ENCODE data around the gene UBE2E2. TPM values are rescaled to one million over a fixed set of nuclear protein-coding genes. Genes with fewer than 3 reads are reported as not detected.

The UBE2E2 gene
- total RNA-seq, 2 experiments from 2014 or later: 14.1 to 20.2 TPM

- DNase-seq: no peak
- ATAC-seq (ENCODE audit: poor library complexity): no peak
- Histone ChIP-seq H3K36me3 (ENCODE audit: insufficient read depth, low read length) (no peaks in the 10 kb centered on the region), H3K9me3 (ENCODE audit: control insufficient read depth in 1 of 2, insufficient read depth in 1 of 2, low read length in 2 of 2) (peaks cover 0 to 3% of the 10 kb centered on the region in 2 experiments), H3K27ac (ENCODE audit: low read depth in 1 of 2, low read length in 2 of 2) (no peak overlapping the region), H3K4me3 (ENCODE audit: low read length) (no peak overlapping the region), H3K4me1 (ENCODE audit: insufficient read depth, low read length) (peaks cover 5% of the 10 kb centered on the region), H3K27me3 (ENCODE audit: control insufficient read depth in 1 of 2, insufficient read depth in 2 of 2, low read length in 2 of 2) (no peaks in the 10 kb centered on the region)
- Mint-ChIP-seq H3K36me3 (ENCODE audit: low read depth) (no peaks in the 10 kb centered on the region), H3K27ac (no peak overlapping the region), H3K27me3 (no peaks in the 10 kb centered on the region), H3K4me1 (ENCODE audit: low read depth) (peaks cover 32% of the 10 kb centered on the region), H3K9me3 (no peaks in the 10 kb centered on the region), H3K4me3 (no peak overlapping the region)
- intact Hi-C loops (cut with DNase I, micrococcal nuclease): no loop called here
- ChIA-PET CTCF (no interaction called here), POLR2A (no interaction called here)
- TF ChIP-seq CTCF (IDR thresholded peaks at IDR 0.05): no peak
Observed at GRCh38 chr3:23435904-23436303, 232.8 kb downstream of the UBE2E2 start.

GRCh38 chr3:23437484-23438145 is 234.5 kb downstream of the UBE2E2 start:
- no peak for ATAC-seq (ENCODE audit: poor library complexity)
- Histone ChIP-seq H3K36me3 (ENCODE audit: insufficient read depth, low read length) (no peaks in the 10 kb centered on the region), H3K27me3 (ENCODE audit: control insufficient read depth in 1 of 2, insufficient read depth in 2 of 2, low read length in 2 of 2) (no peaks in the 10 kb centered on the region), H3K9me3 (ENCODE audit: control insufficient read depth in 1 of 2, insufficient read depth in 1 of 2, low read length in 2 of 2) (peaks cover 0 to 3% of the 10 kb centered on the region in 2 experiments), H3K4me1 (ENCODE audit: insufficient read depth, low read length) (peaks cover 7% of the 10 kb centered on the region), H3K4me3 (ENCODE audit: low read length) (no peak overlapping the region), H3K27ac (ENCODE audit: low read depth in 1 of 2, low read length in 2 of 2) (no peak overlapping the region)
- ChIA-PET CTCF (no interaction called here), POLR2A (no interaction called here)
- no peak for DNase-seq
- Mint-ChIP-seq H3K4me1 (ENCODE audit: low read depth) (peaks cover 40% of the 10 kb centered on the region), H3K4me3 (no peak overlapping the region), H3K27me3 (no peaks in the 10 kb centered on the region), H3K36me3 (ENCODE audit: low read depth) (no peaks in the 10 kb centered on the region), H3K27ac (no peak overlapping the region), H3K9me3 (no peaks in the 10 kb centered on the region)
- TF ChIP-seq CTCF (IDR thresholded peaks at IDR 0.05): no peak
- intact Hi-C loops (cut with DNase I, micrococcal nuclease): no loop called here

GRCh38 chr3:23438657-23439056 is 235.5 kb downstream of the UBE2E2 start:
- no peak for TF ChIP-seq CTCF (IDR thresholded peaks at IDR 0.05)
- Histone ChIP-seq H3K27ac (ENCODE audit: low read depth in 1 of 2, low read length in 2 of 2) (no peak overlapping the region), H3K36me3 (ENCODE audit: insufficient read depth, low read length) (no peaks in the 10 kb centered on the region), H3K27me3 (ENCODE audit: control insufficient read depth in 1 of 2, insufficient read depth in 2 of 2, low read length in 2 of 2) (no peaks in the 10 kb centered on the region), H3K4me3 (ENCODE audit: low read length) (no peak overlapping the region), H3K9me3 (ENCODE audit: control insufficient read depth in 1 of 2, insufficient read depth in 1 of 2, low read length in 2 of 2) (peaks cover 0 to 3% of the 10 kb centered on the region in 2 experiments), H3K4me1 (ENCODE audit: insufficient read depth, low read length) (peaks cover 11% of the 10 kb centered on the region)
- no peak for ATAC-seq (ENCODE audit: poor library complexity)
- no peak overlapping the region for H3K27ac Mint-ChIP-seq
- ChIA-PET POLR2A (no interaction called here), CTCF (no interaction called here)
- intact Hi-C loops (cut with DNase I, micrococcal nuclease): no loop called here
- DNase-seq: no peak
- no peak overlapping the region for H3K4me3 Mint-ChIP-seq
- H3K9me3 Mint-ChIP-seq: no peaks in the 10 kb centered on the region
- peaks cover 50% of the 10 kb centered on the region for H3K4me1 Mint-ChIP-seq (ENCODE audit: low read depth)
- no peaks in the 10 kb centered on the region for H3K36me3 Mint-ChIP-seq (ENCODE audit: low read depth)
- H3K27me3 Mint-ChIP-seq: no peaks in the 10 kb centered on the region

All from CD4-positive, alpha-beta T cell (primary cell).